NCI-H1048 (cell line): ENCODE measurements around the gene ZNF358.

ENCODE experiments used
- DNase-seq: peaks from one replicate; lab custom pipeline; 2025; lab: John Stamatoyannopoulos, UW

Gene ZNF358

DNA sequence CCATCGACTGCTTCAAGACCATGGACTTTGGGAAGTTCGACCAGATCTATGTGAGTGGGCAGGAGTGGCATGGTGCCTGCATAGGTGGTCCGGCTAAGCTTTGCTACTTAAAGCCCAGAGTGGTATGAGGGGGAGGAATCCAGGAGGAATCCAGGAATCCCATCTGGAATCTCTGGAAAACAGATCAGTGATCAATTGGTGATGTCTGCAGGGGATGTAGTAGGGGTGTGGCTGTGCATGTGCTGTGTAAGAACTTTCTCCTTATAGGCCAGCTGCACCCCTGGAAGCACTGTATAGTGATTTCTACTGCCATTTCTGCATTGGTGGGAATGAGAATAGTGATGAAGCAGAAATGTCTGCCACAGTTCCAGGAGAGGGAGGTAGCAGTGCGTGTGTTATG is 43.2 kb downstream of the ZNF358 start:
- DNase-seq: no peak

DNA sequence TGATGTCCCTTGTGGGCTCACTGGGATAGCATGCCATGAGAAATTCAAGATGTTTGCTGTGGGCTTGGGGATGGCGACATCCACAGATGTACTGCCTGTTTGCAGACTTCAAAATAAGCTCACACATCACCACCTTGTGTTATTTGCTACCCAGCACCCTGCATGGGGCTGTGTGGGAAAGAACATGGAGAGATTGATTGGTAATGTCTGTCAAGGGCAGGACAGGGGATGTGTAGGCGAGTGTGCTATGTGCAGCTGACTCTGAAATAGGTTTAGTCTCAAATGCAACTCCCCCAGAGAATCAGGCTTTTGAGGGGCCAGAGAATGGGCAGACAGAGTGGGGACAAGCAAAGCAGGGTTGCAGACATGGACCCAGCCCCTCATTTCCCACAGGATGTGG is 44.4 kb downstream of the ZNF358 start:
- no peak for DNase-seq

DNA sequence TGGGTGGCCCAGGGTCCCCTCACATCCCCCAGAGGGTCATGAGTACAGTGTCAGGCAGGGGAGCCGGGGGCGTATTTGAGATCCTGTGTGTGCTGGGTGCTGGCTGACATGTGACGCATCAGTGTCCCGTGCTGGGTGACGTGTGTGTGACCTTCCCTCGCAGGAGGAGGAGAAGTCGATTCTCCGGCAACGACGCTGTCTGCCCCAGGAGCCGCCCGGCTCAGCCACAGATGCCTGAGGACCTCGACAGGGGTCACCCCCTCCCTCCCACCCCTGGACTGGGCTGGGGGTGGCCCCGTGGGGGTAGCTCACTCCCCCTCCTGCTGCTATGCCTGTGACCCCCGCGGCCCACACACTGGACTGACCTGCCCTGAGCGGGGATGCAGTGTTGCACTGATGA is 45.4 kb downstream of the ZNF358 start:
- no peak for DNase-seq

DNA sequence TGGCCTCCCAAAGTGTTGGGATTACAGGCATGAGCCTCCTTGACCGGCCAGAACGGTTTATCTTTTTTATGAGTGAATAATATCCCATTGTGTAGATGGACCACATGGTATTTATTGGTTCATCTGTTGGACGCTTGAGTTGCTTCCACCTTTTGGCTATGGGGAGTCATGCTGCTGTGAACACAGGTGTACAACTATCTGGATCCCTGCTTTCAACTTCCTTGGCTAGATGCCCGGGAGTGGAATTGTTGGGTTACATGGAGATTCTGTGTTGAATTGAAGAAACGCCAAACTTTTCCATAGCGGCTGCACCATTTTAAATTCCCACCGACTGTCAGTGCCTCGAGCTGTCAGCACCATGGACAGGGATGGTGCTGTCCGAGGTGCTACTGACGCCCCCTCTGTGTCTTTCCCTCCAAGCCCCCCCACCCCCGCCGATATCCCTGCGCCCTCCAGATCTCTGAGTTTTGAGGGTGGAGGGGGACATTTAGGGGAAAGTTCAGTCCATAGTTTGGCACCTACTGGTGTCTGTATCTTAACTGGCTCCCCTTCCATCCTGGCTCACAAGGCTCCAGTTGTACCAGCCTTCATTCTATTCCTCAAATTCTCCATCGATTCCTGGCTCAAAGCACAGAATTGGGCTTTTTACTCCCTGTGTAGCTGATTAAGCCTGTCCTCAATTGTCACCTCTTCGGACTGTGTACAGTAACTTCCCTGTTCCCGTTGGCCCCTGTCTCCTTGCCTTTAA is 46.9 kb downstream of the ZNF358 start:
- DNase-seq: no peak

DNA sequence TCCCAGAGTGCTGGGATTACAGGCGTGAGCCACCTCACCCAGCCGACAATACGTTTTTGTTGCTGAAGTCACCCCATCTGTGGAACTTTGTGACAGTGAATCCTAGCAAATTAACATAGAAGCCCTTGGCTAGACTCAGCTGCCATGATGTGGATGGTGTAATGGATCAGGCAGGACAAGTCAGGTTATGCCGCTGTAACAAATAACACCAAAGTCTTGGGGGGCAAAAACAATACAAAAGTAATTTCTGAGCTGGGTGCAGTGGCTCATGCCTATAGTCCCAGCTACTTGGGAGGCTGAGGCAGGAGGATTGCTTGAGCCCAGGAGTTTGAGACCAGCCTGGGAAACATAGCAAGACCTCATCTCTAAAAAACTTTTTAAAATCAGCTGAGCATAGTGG is 49.0 kb downstream of the ZNF358 start:
- no peak for DNase-seq

DNA sequence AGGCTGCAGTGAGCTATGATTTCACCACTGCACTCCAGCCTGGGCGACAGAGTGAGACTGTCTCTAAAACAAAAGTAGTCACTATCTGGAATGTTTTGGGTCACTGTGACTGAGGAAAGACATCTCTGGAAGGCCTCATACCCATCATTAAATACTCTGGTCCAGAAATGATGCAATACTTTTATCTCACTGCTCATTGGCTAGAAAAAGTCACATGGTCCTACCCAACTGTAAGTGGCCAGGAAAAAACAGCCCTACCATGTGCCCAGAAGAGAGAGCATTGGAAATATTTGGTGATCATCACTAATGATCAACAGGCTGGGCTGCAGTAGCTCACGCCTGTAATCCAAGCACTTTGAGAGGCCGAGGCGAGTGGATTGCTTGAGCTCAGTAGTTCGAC is 49.4 kb downstream of the ZNF358 start:
- no peak for DNase-seq
